ENCODE data around the gene HRC. TPM values are rescaled to one million over a fixed set of nuclear protein-coding genes. Genes with fewer than 3 reads are reported as not detected.
A peak's percentile ranks its signal among the peaks of the same experiment; 100 is the strongest.

HRC gene
- total and polyA plus RNA-seq, 2 donors (not counting 3 experiments of a cell fraction or from before 2014, with no cell fraction given) = not detected

GRCh38 chr19:49106648-49107135 lies 48.5 kb downstream of the HRC start:
- intact Hi-C loops (cut with micrococcal nuclease) = loop anchor here (1.0 kb wide), 1 partner anchor 9 kb away; no protein-coding TSS in a partner anchor
- peaks cover 26 to 62% of the 10 kb centered on the region in 2 experiments for H3K36me3 ChIP-seq (ENCODE audit: control insufficient read depth in 2 of 2, extremely low read depth in 1 of 2, insufficient read depth in 2 of 2, low read length in 2 of 2)
- dilution Hi-C loops (cut with MboI; ENCODE audit: extremely low pct_ligation_motif_present, low sequenced_read_pairs) = no loop called here
- no peaks in the 10 kb centered on the region for H3K4me1 ChIP-seq (ENCODE audit: control insufficient read depth, extremely low read depth, insufficient read depth, low read length)
- H3K27ac ChIP-seq (ENCODE audit: insufficient read depth, low read depth, low read length) = no peak overlapping the region
- no peak overlapping the region for H3K4me3 ChIP-seq (replicated peaks in 1 of 3; ENCODE audit: insufficient read depth in 1 of 3, low read depth in 1 of 3, low read length in 3 of 3)
- ChIA-PET CTCF (interaction anchor here (0.5 to 2.8 kb wide), 24 partner anchors 9 to 118 kb away, joined by 3 to 44 read pairs (median 5); partner anchors contain the start of genes GYS1, LIN7B and RUVBL2), POLR2A (no interaction called here)
- no peaks in the 10 kb centered on the region for H4K20me1 ChIP-seq (replicated peaks; ENCODE audit: control insufficient read depth, extremely low read depth, insufficient read depth, low read length)
- H3K4me2 ChIP-seq (ENCODE audit: insufficient read depth, low read length) = no peak overlapping the region
- no peaks in the 10 kb centered on the region for H3K9me1 ChIP-seq (replicated peaks; ENCODE audit: control insufficient read depth, extremely low read depth, insufficient read depth, low read length)
- DNase-seq (ENCODE audit: low read depth, low spot score) (peak; percentile 45), FAIRE-seq (peak; percentile 77)
- H3K9ac ChIP-seq (replicated peaks; ENCODE audit: extremely low read depth, insufficient read depth, low read length) = no peak overlapping the region
- no TSS peak for BruUV-seq (replicated peaks)
- no peaks in the 10 kb centered on the region for H3K79me2 ChIP-seq (ENCODE audit: control insufficient read depth, insufficient read depth, low read length)
- H2AFZ ChIP-seq (ENCODE audit: low read depth, low read length) = no peak overlapping the region
- TF ChIP-seq GATA2 (IDR thresholded peaks at IDR 0.05; ENCODE audit: insufficient read depth, insufficient read length, low read depth, low read length) (no peak), JUN (IDR thresholded peaks at IDR 0.05; ENCODE audit: borderline replicate concordance, insufficient read depth, insufficient read length, low read depth) (no peak), POLR2AphosphoS5 (IDR thresholded peaks at IDR 0.05; ENCODE audit: insufficient read depth, low read depth, low read length) (no peak), CTCF (IDR thresholded peaks at IDR 0.05; ENCODE audit: extremely low read depth in 1 of 2, insufficient read depth in 1 of 2, low read depth in 1 of 2, low read length in 2 of 2) (peak; percentile 82 to 84)
- no peaks in the 10 kb centered on the region for H3K9me3 ChIP-seq (replicated peaks; ENCODE audit: control insufficient read depth, insufficient read depth, low read length)
- no peaks in the 10 kb centered on the region for H3K27me3 ChIP-seq (ENCODE audit: control insufficient read depth in 2 of 2, insufficient read depth in 2 of 2, low read length in 2 of 2)

Measured in endothelial cell of umbilical vein (primary cell).